MG63 (cell line): ENCODE measurements around the gene MTMR2. TPM values are rescaled to one million over a fixed set of nuclear protein-coding genes. Genes with fewer than 3 reads are reported as not detected.
"Not testable (repeated sequence)": the region's sequence is repeated elsewhere in the genome, so short reads cannot be mapped to it uniquely, and the experiment has no call there.

Experiments used
- DNase-seq: peaks from one replicate; pipeline ENCODE4 v3.0.0-alpha.2; 2020
- H3K27me3 ChIP-seq: fragments of 250-450 bp; sonication (Bioruptor Pico); 2 replicates; pipeline ENCODE4 v1.5.1; 2020; ENCODE audit warnings: mild to moderate bottlenecking, moderate library complexity
- H3K36me3 ChIP-seq: fragments of 250-450 bp; sonication (Bioruptor Pico); 2 replicates; pipeline ENCODE4 v1.5.1; 2020; ENCODE audit warnings: mild to moderate bottlenecking, moderate library complexity
- H3K4me3 ChIP-seq: fragments of 250-450 bp; sonication (Bioruptor Pico); 2 replicates; pipeline ENCODE4 v1.5.1; 2020; ENCODE audit warnings: mild to moderate bottlenecking, moderate library complexity
- H3K9me3 ChIP-seq: fragments of 250-450 bp; sonication (Bioruptor Pico); 2 replicates; pipeline ENCODE4 v1.5.1; 2020; ENCODE audit warnings: mild to moderate bottlenecking, moderate library complexity
- total RNA-seq: library from RNA; depleted of rRNA; stranded (reverse); fragments of >200 nt; shearing (Covaris generic); gene quantifications from 2 replicates; pipeline ENCODE4 v1.2.3, GENCODE V29; 2014; ENCODE audit warnings: low replicate concordance

Gene MTMR2
- total RNA-seq, 1 experiment from 2014 or later: 14.4 TPM

- not testable (repeated sequence) for H3K9me3 ChIP-seq, H3K27me3 ChIP-seq, H3K4me3 ChIP-seq, DNase-seq
- H3K36me3 ChIP-seq: peaks cover 23% of the 10 kb centered on the region
These were observed 117.4 kb downstream of the MTMR2 start for GRCh38 chr11:95806464-95806863.

GRCh38 chr11:95805869-95806268 lies 118.0 kb downstream of the MTMR2 start:
- Histone ChIP-seq H3K27me3 (no peaks in the 10 kb centered on the region), H3K4me3 (no peak overlapping the region), H3K9me3 (no peaks in the 10 kb centered on the region; the same call in 1 of the 2 replicates), H3K36me3 (peaks cover 24% of the 10 kb centered on the region)
- no peak for DNase-seq

GRCh38 chr11:95803973-95804372 lies 119.9 kb downstream of the MTMR2 start:
- Histone ChIP-seq H3K4me3 (no peak overlapping the region), H3K9me3 (no peaks in the 10 kb centered on the region; the same call in 1 of the 2 replicates), H3K36me3 (peaks cover 29% of the 10 kb centered on the region), H3K27me3 (no peaks in the 10 kb centered on the region)
- DNase-seq: no peak

GRCh38 chr11:95802806-95803205 lies 121.1 kb downstream of the MTMR2 start:
- H3K4me3 ChIP-seq: no peak overlapping the region
- peaks cover 24% of the 10 kb centered on the region for H3K36me3 ChIP-seq
- H3K9me3 ChIP-seq: no peaks in the 10 kb centered on the region; the same call in 1 of the 2 replicates
- H3K27me3 ChIP-seq: no peaks in the 10 kb centered on the region
- no peak for DNase-seq

- Histone ChIP-seq H3K27me3 (no peaks in the 10 kb centered on the region), H3K36me3 (peaks cover 15% of the 10 kb centered on the region), H3K4me3 (no peak overlapping the region), H3K9me3 (no peaks in the 10 kb centered on the region)
- no peak for DNase-seq
These were observed 123.5 kb downstream of the MTMR2 start for GRCh38 chr11:95800438-95800837.

GRCh38 chr11:95799546-95799945 lies 124.4 kb downstream of the MTMR2 start:
- H3K4me3 ChIP-seq: no peak overlapping the region
- DNase-seq: no peak

GRCh38 chr11:95796501-95796900 lies 127.4 kb downstream of the MTMR2 start:
- Histone ChIP-seq H3K9me3 (no peaks in the 10 kb centered on the region), H3K27me3 (no peaks in the 10 kb centered on the region), H3K36me3 (peaks cover 6% of the 10 kb centered on the region), H3K4me3 (no peak overlapping the region)
- no peak for DNase-seq

More at GRCh38 chr11:95799546-95799945, 124.4 kb downstream of the MTMR2 start:
- no peaks in the 10 kb centered on the region for H3K27me3 ChIP-seq
- peaks cover 15% of the 10 kb centered on the region for H3K36me3 ChIP-seq
- H3K9me3 ChIP-seq: no peaks in the 10 kb centered on the region

- DNase-seq: no peak
- Histone ChIP-seq H3K27me3 (no peaks in the 10 kb centered on the region), H3K4me3 (no peak overlapping the region), H3K9me3 (no peaks in the 10 kb centered on the region), H3K36me3 (peaks cover 4% of the 10 kb centered on the region)
These were observed 128.1 kb downstream of the MTMR2 start for GRCh38 chr11:95795627-95796295.

- Histone ChIP-seq H3K4me3 (no peak overlapping the region), H3K36me3 (no peaks in the 10 kb centered on the region; the same call in 1 of the 2 replicates)
- no peak for DNase-seq
These were observed 129.8 kb downstream of the MTMR2 start for GRCh38 chr11:95794086-95794485.

GRCh38 chr11:95793116-95793515 lies 130.8 kb downstream of the MTMR2 start:
- Histone ChIP-seq H3K4me3 (no peak overlapping the region), H3K27me3 (no peaks in the 10 kb centered on the region)
- no peak for DNase-seq

More at GRCh38 chr11:95794086-95794485, 129.8 kb downstream of the MTMR2 start:
- Histone ChIP-seq H3K27me3 (no peaks in the 10 kb centered on the region), H3K9me3 (no peaks in the 10 kb centered on the region)

GRCh38 chr11:95792700-95793099 lies 131.2 kb downstream of the MTMR2 start:
- H3K4me3 ChIP-seq: no peak overlapping the region
- no peaks in the 10 kb centered on the region for H3K9me3 ChIP-seq
- H3K36me3 ChIP-seq: peaks cover 9% of the 10 kb centered on the region

More at GRCh38 chr11:95793116-95793515, 130.8 kb downstream of the MTMR2 start:
- H3K9me3 ChIP-seq: no peaks in the 10 kb centered on the region
- peaks cover 5% of the 10 kb centered on the region; the same call in 1 of the 2 replicates for H3K36me3 ChIP-seq

GRCh38 chr11:95792200-95792599 lies 131.7 kb downstream of the MTMR2 start:
- Histone ChIP-seq H3K27me3 (no peaks in the 10 kb centered on the region), H3K9me3 (no peaks in the 10 kb centered on the region), H3K4me3 (peak overlapping the region; percentile 98; the same call in 1 of the 2 replicates), H3K36me3 (peaks cover 14% of the 10 kb centered on the region)
- no peak for DNase-seq

More at GRCh38 chr11:95792700-95793099, 131.2 kb downstream of the MTMR2 start:
- H3K27me3 ChIP-seq: no peaks in the 10 kb centered on the region
- DNase-seq: no peak

GRCh38 chr11:95791709-95792033 lies 132.2 kb downstream of the MTMR2 start:
- peak overlapping the region; percentile 98 for H3K4me3 ChIP-seq
- H3K9me3 ChIP-seq: no peaks in the 10 kb centered on the region
- H3K27me3 ChIP-seq: no peaks in the 10 kb centered on the region
- peaks cover 18% of the 10 kb centered on the region for H3K36me3 ChIP-seq
- DNase-seq: no peak

GRCh38 chr11:95790933-95791708 lies 132.8 kb downstream of the MTMR2 start:
- Histone ChIP-seq H3K36me3 (peaks cover 24% of the 10 kb centered on the region), H3K9me3 (no peaks in the 10 kb centered on the region), H3K27me3 (no peaks in the 10 kb centered on the region), H3K4me3 (peak overlapping the region; percentile 98)
- DNase-seq: peak; percentile 48

GRCh38 chr11:95790123-95790932 lies 133.6 kb downstream of the MTMR2 start, which contains the start of gene CEP57:
TSS of gene CEP57 (plus strand) at chr11:95790498. CDS start at chr11:95790699, 201 bp downstream.
- peak; percentile 95 for DNase-seq

GRCh38 chr11:95789506-95790122 lies 134.3 kb downstream of the MTMR2 start, which contains the start of gene FAM76B:
TSS of gene FAM76B (minus strand) at chr11:95789782. CDS start at chr11:95789478, 304 bp downstream.
- Histone ChIP-seq H3K36me3 (peaks cover 36% of the 10 kb centered on the region), H3K27me3 (no peaks in the 10 kb centered on the region), H3K9me3 (no peaks in the 10 kb centered on the region), H3K4me3 (peak within 1 kb of the TSS; percentile 98)
- DNase-seq: peak; percentile 98

More at GRCh38 chr11:95790123-95790932, 133.6 kb downstream of the MTMR2 start, which contains the start of gene CEP57:
- Histone ChIP-seq H3K27me3 (no peaks in the 10 kb centered on the region), H3K9me3 (no peaks in the 10 kb centered on the region), H3K36me3 (peaks cover 32% of the 10 kb centered on the region), H3K4me3 (peak within 1 kb of the TSS; percentile 98)
